Lower leg skin (tissue), 3 donors: ENCODE results near the gene TMEM243.

Experiments used
- POLR2A ChIP-seq, 2 donors: fragments of 450-650 bp; IDR thresholded peaks; one replicate each; pipeline ENCODE4 v1.6.1; 2016 to 2017; ENCODE audit warnings: antibody characterized with exemption in 2 of 2, mild to moderate bottlenecking in 1 of 2, moderate library complexity in 1 of 2
- TF ChIP-seq, protein P1 (sequence below), 3 donors: fragments of 450-650 bp; IDR thresholded peaks; one replicate each; pipeline ENCODE4 v1.5.1; 2016; ENCODE audit warnings: antibody characterized with exemption in 3 of 3, mild to moderate bottlenecking in 3 of 3, moderate library complexity in 2 of 3

DNA sequence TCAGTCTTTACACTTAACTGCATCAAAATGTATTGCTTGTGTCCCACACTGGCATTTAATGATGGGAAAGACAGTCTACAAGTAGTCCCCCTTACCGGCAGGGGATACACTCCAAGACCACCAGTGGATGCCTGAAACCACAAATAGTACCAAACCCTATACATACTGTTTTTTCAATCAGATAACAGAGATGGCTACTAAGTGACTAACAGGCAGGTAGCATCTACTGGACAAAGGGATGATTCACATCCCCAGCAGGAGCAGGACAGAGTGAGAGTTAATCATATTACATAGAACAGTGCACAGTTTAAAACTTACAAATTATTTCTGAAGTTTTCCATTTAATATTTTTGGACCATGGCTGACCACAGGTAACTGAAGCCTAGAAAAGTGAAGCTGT, 13.2 kb downstream of the TMEM243 start:
- TF ChIP-seq, protein P1, sequence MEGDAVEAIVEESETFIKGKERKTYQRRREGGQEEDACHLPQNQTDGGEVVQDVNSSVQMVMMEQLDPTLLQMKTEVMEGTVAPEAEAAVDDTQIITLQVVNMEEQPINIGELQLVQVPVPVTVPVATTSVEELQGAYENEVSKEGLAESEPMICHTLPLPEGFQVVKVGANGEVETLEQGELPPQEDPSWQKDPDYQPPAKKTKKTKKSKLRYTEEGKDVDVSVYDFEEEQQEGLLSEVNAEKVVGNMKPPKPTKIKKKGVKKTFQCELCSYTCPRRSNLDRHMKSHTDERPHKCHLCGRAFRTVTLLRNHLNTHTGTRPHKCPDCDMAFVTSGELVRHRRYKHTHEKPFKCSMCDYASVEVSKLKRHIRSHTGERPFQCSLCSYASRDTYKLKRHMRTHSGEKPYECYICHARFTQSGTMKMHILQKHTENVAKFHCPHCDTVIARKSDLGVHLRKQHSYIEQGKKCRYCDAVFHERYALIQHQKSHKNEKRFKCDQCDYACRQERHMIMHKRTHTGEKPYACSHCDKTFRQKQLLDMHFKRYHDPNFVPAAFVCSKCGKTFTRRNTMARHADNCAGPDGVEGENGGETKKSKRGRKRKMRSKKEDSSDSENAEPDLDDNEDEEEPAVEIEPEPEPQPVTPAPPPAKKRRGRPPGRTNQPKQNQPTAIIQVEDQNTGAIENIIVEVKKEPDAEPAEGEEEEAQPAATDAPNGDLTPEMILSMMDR (IDR thresholded peaks at IDR 0.05): no peak
- TF ChIP-seq POLR2A (IDR thresholded peaks at IDR 0.05): no peak
